ENCODE measurements around the gene TMEM215.

Gene TMEM215

DNA sequence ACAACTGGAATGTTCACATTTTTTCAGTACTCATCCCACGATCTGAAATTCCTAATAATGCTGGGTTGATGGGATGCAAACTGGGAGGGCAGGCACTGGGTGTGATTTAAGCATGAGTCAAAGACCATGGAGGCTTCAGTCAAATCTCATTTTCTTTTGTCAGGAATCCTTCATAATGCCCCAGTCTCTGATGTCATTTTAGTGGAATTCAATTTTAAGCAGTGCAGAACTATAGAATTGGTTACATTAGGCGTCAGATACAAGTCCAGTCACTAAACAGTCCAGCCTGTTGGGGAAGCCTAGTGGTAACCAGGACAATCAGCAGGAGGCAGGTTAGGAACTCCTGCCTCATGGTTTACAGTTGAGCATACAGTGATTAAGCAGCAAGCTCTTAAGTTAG is 41.0 kb upstream of the TMEM215 start:
- no peaks in the 10 kb centered on the region for H3K27me3 ChIP-seq (ENCODE audit: insufficient read depth, poor library complexity, severe bottlenecking)
- DNase-seq (ENCODE audit: low spot score) (no peak), ATAC-seq (ENCODE audit: low read depth) (peak; percentile 70)
- TF ChIP-seq, protein P1, sequence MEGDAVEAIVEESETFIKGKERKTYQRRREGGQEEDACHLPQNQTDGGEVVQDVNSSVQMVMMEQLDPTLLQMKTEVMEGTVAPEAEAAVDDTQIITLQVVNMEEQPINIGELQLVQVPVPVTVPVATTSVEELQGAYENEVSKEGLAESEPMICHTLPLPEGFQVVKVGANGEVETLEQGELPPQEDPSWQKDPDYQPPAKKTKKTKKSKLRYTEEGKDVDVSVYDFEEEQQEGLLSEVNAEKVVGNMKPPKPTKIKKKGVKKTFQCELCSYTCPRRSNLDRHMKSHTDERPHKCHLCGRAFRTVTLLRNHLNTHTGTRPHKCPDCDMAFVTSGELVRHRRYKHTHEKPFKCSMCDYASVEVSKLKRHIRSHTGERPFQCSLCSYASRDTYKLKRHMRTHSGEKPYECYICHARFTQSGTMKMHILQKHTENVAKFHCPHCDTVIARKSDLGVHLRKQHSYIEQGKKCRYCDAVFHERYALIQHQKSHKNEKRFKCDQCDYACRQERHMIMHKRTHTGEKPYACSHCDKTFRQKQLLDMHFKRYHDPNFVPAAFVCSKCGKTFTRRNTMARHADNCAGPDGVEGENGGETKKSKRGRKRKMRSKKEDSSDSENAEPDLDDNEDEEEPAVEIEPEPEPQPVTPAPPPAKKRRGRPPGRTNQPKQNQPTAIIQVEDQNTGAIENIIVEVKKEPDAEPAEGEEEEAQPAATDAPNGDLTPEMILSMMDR (IDR thresholded peaks at IDR 0.05; ENCODE audit: poor library complexity, severe bottlenecking) = no peak
- H3K36me3 ChIP-seq (ENCODE audit: low read depth) = no peaks in the 10 kb centered on the region
- H3K4me1 ChIP-seq (ENCODE audit: insufficient read depth, poor library complexity, severe bottlenecking) = peaks cover 25% of the 10 kb centered on the region
- peak overlapping the region; percentile 65 for H3K27ac ChIP-seq (ENCODE audit: poor library complexity, severe bottlenecking)
- H3K4me3 ChIP-seq (ENCODE audit: severe bottlenecking) = no peak overlapping the region
- no peaks in the 10 kb centered on the region for H3K9me3 ChIP-seq (ENCODE audit: severe bottlenecking)

DNA sequence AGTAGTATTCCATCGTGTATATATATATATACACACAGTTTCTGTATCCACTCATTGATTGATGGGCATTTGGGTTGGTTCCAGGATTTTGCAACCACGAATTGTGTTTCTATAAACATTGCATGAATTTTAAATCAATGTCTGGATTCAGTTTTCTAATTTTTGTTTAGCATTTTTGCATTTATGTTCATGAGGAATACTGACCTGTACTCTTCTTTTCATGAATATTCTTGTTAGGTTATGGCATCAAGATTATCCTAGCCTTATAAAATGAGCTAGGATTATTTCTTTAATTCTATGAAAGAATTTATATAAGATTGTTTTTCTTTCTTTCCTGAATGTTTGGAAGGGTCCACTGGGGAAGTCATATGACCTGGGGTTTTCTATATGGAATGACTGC is 35.3 kb upstream of the TMEM215 start:
- Histone ChIP-seq H3K4me3 (ENCODE audit: severe bottlenecking) (no peak overlapping the region), H3K9me3 (ENCODE audit: severe bottlenecking) (no peaks in the 10 kb centered on the region), H3K36me3 (ENCODE audit: low read depth) (no peaks in the 10 kb centered on the region), H3K4me1 (ENCODE audit: insufficient read depth, poor library complexity, severe bottlenecking) (no peaks in the 10 kb centered on the region), H3K27me3 (ENCODE audit: insufficient read depth, poor library complexity, severe bottlenecking) (no peaks in the 10 kb centered on the region), H3K27ac (ENCODE audit: poor library complexity, severe bottlenecking) (no peak overlapping the region)
- ATAC-seq (ENCODE audit: low read depth) (no peak), DNase-seq (ENCODE audit: low spot score) (no peak)
- TF ChIP-seq, protein P1 (IDR thresholded peaks at IDR 0.05; ENCODE audit: poor library complexity, severe bottlenecking) = no peak

DNA sequence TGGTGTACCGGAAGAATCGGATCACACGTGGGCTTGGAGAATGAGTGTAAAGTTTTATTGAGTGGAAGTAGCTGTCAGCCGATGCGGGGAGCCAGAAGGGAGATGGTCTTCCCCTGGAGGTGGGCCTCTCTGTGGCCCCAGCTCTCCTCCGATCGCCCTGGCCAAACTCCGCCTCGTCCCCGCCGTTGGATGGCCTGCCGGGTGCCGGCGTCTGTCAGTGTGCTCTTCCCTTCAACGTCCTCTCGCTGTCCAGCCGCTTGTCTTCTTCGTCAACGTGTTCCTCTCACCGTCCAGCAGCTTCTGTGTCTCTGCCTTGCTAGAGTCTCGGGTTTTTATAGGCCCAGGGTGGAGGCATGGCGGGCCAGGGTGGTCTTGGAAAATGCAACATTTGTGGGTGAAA is 27.6 kb upstream of the TMEM215 start:
- peaks cover 3% of the 10 kb centered on the region for H3K27me3 ChIP-seq (ENCODE audit: insufficient read depth, poor library complexity, severe bottlenecking)
- TF ChIP-seq, protein P1 (IDR thresholded peaks at IDR 0.05; ENCODE audit: poor library complexity, severe bottlenecking) = no peak
- H3K36me3 ChIP-seq (ENCODE audit: low read depth) = no peaks in the 10 kb centered on the region
- DNase-seq (ENCODE audit: low spot score) (no peak), ATAC-seq (ENCODE audit: low read depth) (no peak)
- H3K27ac ChIP-seq (ENCODE audit: poor library complexity, severe bottlenecking) = no peak overlapping the region
- no peaks in the 10 kb centered on the region for H3K9me3 ChIP-seq (ENCODE audit: severe bottlenecking)
- no peaks in the 10 kb centered on the region for H3K4me1 ChIP-seq (ENCODE audit: insufficient read depth, poor library complexity, severe bottlenecking)
- H3K4me3 ChIP-seq (ENCODE audit: severe bottlenecking) = no peak overlapping the region

DNA sequence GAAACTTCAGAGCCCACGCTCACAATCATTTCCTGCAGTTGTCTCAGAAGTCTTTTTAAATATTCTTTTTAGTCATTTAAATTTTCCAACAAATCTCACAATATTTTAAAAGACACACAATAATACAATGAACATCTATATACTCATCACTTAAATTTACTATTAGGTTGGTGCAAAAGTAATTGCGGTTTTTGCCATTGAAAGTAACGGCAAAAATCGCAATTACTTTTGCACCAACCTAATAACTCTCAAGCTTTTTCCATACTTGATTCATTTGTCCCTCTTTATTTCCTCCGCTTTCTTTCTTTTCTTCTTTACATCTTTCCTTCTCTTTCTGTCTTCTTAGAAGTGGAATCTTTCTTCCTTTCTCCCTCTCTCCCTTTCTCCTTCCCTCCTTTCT is 19.2 kb upstream of the TMEM215 start:
- H3K4me1 ChIP-seq (ENCODE audit: insufficient read depth, poor library complexity, severe bottlenecking) = no peaks in the 10 kb centered on the region
- no peaks in the 10 kb centered on the region for H3K36me3 ChIP-seq (ENCODE audit: low read depth)

DNA sequence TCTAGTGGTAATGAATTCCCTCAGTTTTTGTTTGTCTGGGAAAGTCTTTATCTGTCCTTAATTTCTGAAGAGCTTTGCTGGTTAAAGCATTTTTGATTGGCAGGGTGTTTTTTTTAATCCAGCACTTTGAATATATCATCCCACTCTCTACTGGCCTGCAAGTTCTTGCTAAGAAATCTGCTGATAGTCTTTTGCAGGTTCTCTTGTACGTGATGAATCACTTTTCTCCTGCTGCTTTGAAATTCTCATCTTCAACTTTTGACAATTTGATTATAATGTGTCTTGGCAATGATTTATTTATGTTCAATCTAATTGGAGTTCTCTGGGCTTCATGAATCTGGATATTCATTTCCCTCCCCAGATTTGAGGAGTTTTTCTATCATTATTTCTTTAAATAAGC is 8.1 kb upstream of the TMEM215 start:
- no peak overlapping the region for H3K4me3 ChIP-seq (ENCODE audit: severe bottlenecking)
- H3K36me3 ChIP-seq (ENCODE audit: low read depth) = no peaks in the 10 kb centered on the region
- H3K27me3 ChIP-seq (ENCODE audit: insufficient read depth, poor library complexity, severe bottlenecking) = peaks cover 17% of the 10 kb centered on the region
- DNase-seq (ENCODE audit: low spot score) (no peak), ATAC-seq (ENCODE audit: low read depth) (no peak)
- H3K4me1 ChIP-seq (ENCODE audit: insufficient read depth, poor library complexity, severe bottlenecking) = no peaks in the 10 kb centered on the region
- TF ChIP-seq, protein P1 (IDR thresholded peaks at IDR 0.05; ENCODE audit: poor library complexity, severe bottlenecking) = no peak
- no peak overlapping the region for H3K27ac ChIP-seq (ENCODE audit: poor library complexity, severe bottlenecking)
- H3K9me3 ChIP-seq (ENCODE audit: severe bottlenecking) = peaks cover 2% of the 10 kb centered on the region

More for the DNA sequence above, 19.2 kb upstream of the TMEM215 start:
- TF ChIP-seq, protein P1 (IDR thresholded peaks at IDR 0.05; ENCODE audit: poor library complexity, severe bottlenecking) = no peak
- Histone ChIP-seq H3K9me3 (ENCODE audit: severe bottlenecking) (no peaks in the 10 kb centered on the region), H3K27me3 (ENCODE audit: insufficient read depth, poor library complexity, severe bottlenecking) (no peaks in the 10 kb centered on the region), H3K27ac (ENCODE audit: poor library complexity, severe bottlenecking) (no peak overlapping the region), H3K4me3 (ENCODE audit: severe bottlenecking) (no peak overlapping the region)
- DNase-seq (ENCODE audit: low spot score) (no peak), ATAC-seq (ENCODE audit: low read depth) (no peak)

All from RWPE2 (cell line).